ENCODE data around the gene ZBTB49.

ZBTB49 gene

DNA sequence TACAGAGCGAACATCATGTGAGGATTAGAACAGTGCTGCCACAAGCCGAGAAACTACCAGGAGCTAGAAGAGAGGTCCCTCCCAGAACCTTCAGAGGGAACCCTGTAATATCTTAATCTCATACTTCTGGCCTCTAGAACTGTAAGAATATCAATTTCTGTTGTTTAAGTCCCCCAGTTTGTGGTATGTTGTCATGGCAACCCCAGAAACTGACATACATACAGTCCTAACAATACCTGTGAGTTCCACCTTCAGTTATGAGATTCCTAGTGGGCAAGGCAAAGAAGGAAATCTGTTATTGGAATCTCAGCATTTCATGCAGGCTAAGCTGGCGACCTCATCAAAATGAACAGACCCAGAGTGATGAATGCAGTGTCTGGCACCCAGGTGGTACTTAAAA lies 42.5 kb downstream of the ZBTB49 start:
- no peak overlapping the region for H3K4me3 ChIP-seq (ENCODE audit: low read depth, low read length)
- no peak for TF ChIP-seq CTCF (IDR thresholded peaks at IDR 0.05; ENCODE audit: low read depth, low read length)

- TF ChIP-seq CTCF (IDR thresholded peaks at IDR 0.05; ENCODE audit: low read depth, low read length) = no peak
- H3K4me3 ChIP-seq (ENCODE audit: low read depth, low read length) = no peak overlapping the region
Measured at GRCh38 chr4:4333265-4333706, 43.2 kb downstream of the ZBTB49 start.

DNA sequence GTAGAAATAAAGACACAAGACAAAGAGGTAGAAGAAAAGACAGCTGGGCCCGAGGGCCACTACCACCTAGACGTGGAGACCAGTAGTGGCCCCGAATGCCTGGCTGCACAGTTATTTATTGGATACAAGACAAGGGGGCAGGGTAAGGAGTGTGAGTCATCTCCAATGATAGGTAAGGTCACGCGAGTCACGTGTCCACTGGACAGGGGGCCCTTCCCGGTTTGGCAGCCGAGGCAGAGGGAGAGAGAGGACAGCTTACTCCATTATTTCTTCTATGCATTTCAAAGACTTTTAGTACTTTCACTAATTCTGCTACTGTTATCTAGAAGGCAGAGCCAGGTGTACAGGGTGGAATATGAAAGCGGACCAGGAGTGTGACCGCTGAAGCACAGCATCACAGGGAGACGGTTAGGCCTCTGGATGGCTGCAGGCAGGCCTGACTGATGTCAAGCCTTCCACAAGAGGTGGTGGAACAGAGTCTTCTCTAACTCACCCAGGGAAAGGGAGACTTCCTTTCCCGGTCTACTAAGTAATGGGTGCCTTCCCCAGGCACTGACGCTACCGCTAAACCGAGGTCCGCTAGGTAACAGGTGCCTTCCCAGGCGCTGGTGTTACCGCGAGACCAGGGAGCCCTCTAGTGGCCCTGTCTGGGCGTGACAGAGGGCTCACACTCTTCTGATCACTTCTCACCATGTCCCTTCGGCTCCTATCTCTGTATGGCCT lies 44.9 kb downstream of the ZBTB49 start:
- TF ChIP-seq CTCF (IDR thresholded peaks at IDR 0.05; ENCODE audit: low read depth, low read length) = peak; percentile 85
- H3K4me3 ChIP-seq (ENCODE audit: low read depth, low read length) = no peak overlapping the region

- TF ChIP-seq CTCF (IDR thresholded peaks at IDR 0.05; ENCODE audit: low read depth, low read length) = no peak
- H3K4me3 ChIP-seq (ENCODE audit: low read depth, low read length) = no peak overlapping the region
Measured at GRCh38 chr4:4338210-4339001, 48.4 kb downstream of the ZBTB49 start.

GRCh38 chr4:4339504-4340085 lies 49.5 kb downstream of the ZBTB49 start:
- H3K4me3 ChIP-seq (ENCODE audit: low read depth, low read length) = no peak overlapping the region
- no peak for TF ChIP-seq CTCF (IDR thresholded peaks at IDR 0.05; ENCODE audit: low read depth, low read length)

- no peak for TF ChIP-seq CTCF (IDR thresholded peaks at IDR 0.05; ENCODE audit: low read depth, low read length)
- H3K4me3 ChIP-seq (ENCODE audit: low read depth, low read length) = no peak overlapping the region
Measured at GRCh38 chr4:4341861-4342650, 52.0 kb downstream of the ZBTB49 start.
